ENCODE measurements around the gene MYO3B. TPM values are rescaled to one million over a fixed set of nuclear protein-coding genes. Genes with fewer than 3 reads are reported as not detected.

Gene MYO3B
- total and polyA plus RNA-seq, 2 donors (not counting 1 experiment from before 2014, with no cell fraction given), result not detected

- Mint-ChIP-seq H3K27me3 (no peaks in the 10 kb centered on the region), H3K9me3 (ENCODE audit: insufficient read depth) (no peaks in the 10 kb centered on the region), H3K27ac (no peak overlapping the region), H3K4me1 (no peaks in the 10 kb centered on the region), H3K4me3 (no peak overlapping the region)
- intact Hi-C loops (cut with micrococcal nuclease), result no loop called here
- ATAC-seq (ENCODE audit: low read depth) (no peak), DNase-seq (no peak)
- Histone ChIP-seq H2AFZ (ENCODE audit: insufficient read depth, low read depth, low read length, poor library complexity, severe bottlenecking) (no peak overlapping the region), H3K4me1 (ENCODE audit: control insufficient read depth in 2 of 2, insufficient read depth in 2 of 2, low read length in 2 of 2) (no peaks in the 10 kb centered on the region), H3K9me3 (ENCODE audit: control extremely low read depth in 1 of 3, control insufficient read depth in 2 of 3, insufficient read depth in 1 of 3, low read length in 2 of 3) (peaks cover 0 to 6% (median 0%) of the 10 kb centered on the region in 3 donors), H3K27ac (ENCODE audit: low read length in 2 of 2) (no peak overlapping the region), H3K9ac (ENCODE audit: low read length) (no peak overlapping the region), H3K4me3 (ENCODE audit: control extremely low read depth in 1 of 5, extremely low read depth in 1 of 5, insufficient read depth in 1 of 5, low read depth in 2 of 5, low read length in 4 of 5) (no peak overlapping the region), H3K4me2 (replicated peaks; ENCODE audit: low read depth, low read length, poor library complexity, severe bottlenecking) (no peak overlapping the region), H4K20me1 (ENCODE audit: control insufficient read depth, insufficient read depth, low read length, poor library complexity, severe bottlenecking) (no peaks in the 10 kb centered on the region), H3K36me3 (replicated peaks in 1 of 2; ENCODE audit: control extremely low read depth in 1 of 2, control insufficient read depth in 1 of 2, extremely low read depth in 1 of 2, insufficient read depth in 2 of 2, low read length in 1 of 2) (no peaks in the 10 kb centered on the region), H3K27me3 (replicated peaks in 1 of 4; ENCODE audit: control extremely low read depth in 1 of 4, control insufficient read depth in 3 of 4, insufficient read depth in 4 of 4, low read length in 3 of 4) (no peaks in the 10 kb centered on the region), H3K79me2 (ENCODE audit: control insufficient read depth, insufficient read depth, low read length) (no peaks in the 10 kb centered on the region)
- CTCF ChIA-PET, result no interaction called here
- POLR2A ChIA-PET, result no interaction called here
- TF ChIP-seq EZH2 (IDR thresholded peaks at IDR 0.05; ENCODE audit: borderline replicate concordance, insufficient read depth, low read depth, low read length, poor library complexity, severe bottlenecking), result no peak
- TF ChIP-seq CTCF (IDR thresholded peaks at IDR 0.05), result no peak
- 51% methylated on average over 4 of the region's 8 CpGs for WGBS (ENCODE audit: insufficient coverage)
These were observed 284.7 kb downstream of the MYO3B start for GRCh38 chr2:170462433-170463205.

GRCh38 chr2:170463206-170463537 is 285.2 kb downstream of the MYO3B start:
- ATAC-seq (ENCODE audit: low read depth), result no peak

More at GRCh38 chr2:170463206-170463537, 285.2 kb downstream of the MYO3B start:
- H4K20me1 ChIP-seq (ENCODE audit: control insufficient read depth, insufficient read depth, low read length, poor library complexity, severe bottlenecking), result no peaks in the 10 kb centered on the region
- no peak overlapping the region for H3K4me3 ChIP-seq (ENCODE audit: control extremely low read depth in 1 of 5, extremely low read depth in 1 of 5, insufficient read depth in 1 of 5, low read depth in 2 of 5, low read length in 4 of 5)
- H3K9ac ChIP-seq (ENCODE audit: low read length), result no peak overlapping the region
- no peak overlapping the region for H2AFZ ChIP-seq (ENCODE audit: insufficient read depth, low read depth, low read length, poor library complexity, severe bottlenecking)
- H3K27ac Mint-ChIP-seq, result no peak overlapping the region
- CTCF ChIA-PET, result no interaction called here
- H3K4me2 ChIP-seq (replicated peaks; ENCODE audit: low read depth, low read length, poor library complexity, severe bottlenecking), result no peak overlapping the region
- no peaks in the 10 kb centered on the region for H3K4me1 ChIP-seq (ENCODE audit: control insufficient read depth in 2 of 2, insufficient read depth in 2 of 2, low read length in 2 of 2)
- no peak for DNase-seq
- no peak overlapping the region for H3K27ac ChIP-seq (ENCODE audit: low read length in 2 of 2)
- H3K4me1 Mint-ChIP-seq, result no peaks in the 10 kb centered on the region
- peaks cover 0 to 6% (median 0%) of the 10 kb centered on the region in 3 donors for H3K9me3 ChIP-seq (ENCODE audit: control extremely low read depth in 1 of 3, control insufficient read depth in 2 of 3, insufficient read depth in 1 of 3, low read length in 2 of 3)
- H3K79me2 ChIP-seq (ENCODE audit: control insufficient read depth, insufficient read depth, low read length), result no peaks in the 10 kb centered on the region
- H3K9me3 Mint-ChIP-seq (ENCODE audit: insufficient read depth), result no peaks in the 10 kb centered on the region
- 100% methylated on average over 4 of the region's 4 CpGs for WGBS (ENCODE audit: insufficient coverage)
- no peaks in the 10 kb centered on the region for H3K36me3 ChIP-seq (replicated peaks in 1 of 2; ENCODE audit: control extremely low read depth in 1 of 2, control insufficient read depth in 1 of 2, extremely low read depth in 1 of 2, insufficient read depth in 2 of 2, low read length in 1 of 2)
- intact Hi-C loops (cut with micrococcal nuclease), result no loop called here
- no peaks in the 10 kb centered on the region for H3K27me3 Mint-ChIP-seq
- no peak for TF ChIP-seq EZH2 (IDR thresholded peaks at IDR 0.05; ENCODE audit: borderline replicate concordance, insufficient read depth, low read depth, low read length, poor library complexity, severe bottlenecking)
- no peak for TF ChIP-seq CTCF (IDR thresholded peaks at IDR 0.05)
- POLR2A ChIA-PET, result no interaction called here
- no peaks in the 10 kb centered on the region for H3K27me3 ChIP-seq (replicated peaks in 1 of 4; ENCODE audit: control extremely low read depth in 1 of 4, control insufficient read depth in 3 of 4, insufficient read depth in 4 of 4, low read length in 3 of 4)
- H3K4me3 Mint-ChIP-seq, result no peak overlapping the region

Data from B cell (primary cell).